ENCODE measurements around the gene ZBTB42. TPM values are rescaled to one million over a fixed set of nuclear protein-coding genes. Genes with fewer than 3 reads are reported as not detected.

The ZBTB42 gene
- total RNA-seq, 1 donor from 2014 or later, result 6.1 TPM

DNA sequence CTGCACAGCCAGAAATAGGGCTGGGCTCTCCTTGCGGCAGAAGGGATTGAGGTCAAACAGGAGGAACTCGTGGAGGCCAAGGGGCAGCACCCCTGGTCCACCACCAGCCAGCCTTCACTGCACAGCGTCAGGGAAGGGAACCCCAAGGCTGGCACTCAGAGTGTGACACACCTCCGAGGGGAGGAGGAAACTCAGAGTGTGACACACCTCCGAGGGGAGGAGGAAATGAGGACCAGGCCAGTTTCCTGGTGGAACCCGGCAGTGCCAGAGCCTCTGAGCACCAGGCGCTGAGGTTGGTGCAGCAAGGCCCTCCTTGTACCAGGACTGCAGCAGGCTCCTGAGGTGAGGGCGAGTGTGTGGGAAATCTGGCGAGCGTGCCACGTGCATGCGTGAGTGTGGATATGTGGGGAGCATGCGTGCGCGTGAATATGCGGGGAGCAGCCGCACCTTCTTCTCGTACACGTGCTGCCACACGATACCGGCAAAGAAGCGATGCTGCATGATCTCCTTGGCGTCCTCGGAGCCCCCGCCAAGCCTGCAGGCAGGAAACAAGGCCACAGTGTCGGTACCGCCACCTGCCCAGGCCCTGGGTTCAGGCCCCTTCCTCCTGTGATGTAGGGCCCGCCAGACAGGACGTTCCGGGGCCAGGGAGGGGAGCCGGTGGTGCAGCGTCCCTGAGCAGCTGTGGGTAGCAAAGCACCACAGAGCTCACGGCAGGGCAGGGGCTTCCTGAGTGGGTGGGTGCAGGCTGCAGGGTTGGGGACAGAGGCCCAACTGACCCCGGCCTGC, 28.8 kb upstream of the ZBTB42 start:
- H3K27ac Mint-ChIP-seq, result no peak overlapping the region

DNA sequence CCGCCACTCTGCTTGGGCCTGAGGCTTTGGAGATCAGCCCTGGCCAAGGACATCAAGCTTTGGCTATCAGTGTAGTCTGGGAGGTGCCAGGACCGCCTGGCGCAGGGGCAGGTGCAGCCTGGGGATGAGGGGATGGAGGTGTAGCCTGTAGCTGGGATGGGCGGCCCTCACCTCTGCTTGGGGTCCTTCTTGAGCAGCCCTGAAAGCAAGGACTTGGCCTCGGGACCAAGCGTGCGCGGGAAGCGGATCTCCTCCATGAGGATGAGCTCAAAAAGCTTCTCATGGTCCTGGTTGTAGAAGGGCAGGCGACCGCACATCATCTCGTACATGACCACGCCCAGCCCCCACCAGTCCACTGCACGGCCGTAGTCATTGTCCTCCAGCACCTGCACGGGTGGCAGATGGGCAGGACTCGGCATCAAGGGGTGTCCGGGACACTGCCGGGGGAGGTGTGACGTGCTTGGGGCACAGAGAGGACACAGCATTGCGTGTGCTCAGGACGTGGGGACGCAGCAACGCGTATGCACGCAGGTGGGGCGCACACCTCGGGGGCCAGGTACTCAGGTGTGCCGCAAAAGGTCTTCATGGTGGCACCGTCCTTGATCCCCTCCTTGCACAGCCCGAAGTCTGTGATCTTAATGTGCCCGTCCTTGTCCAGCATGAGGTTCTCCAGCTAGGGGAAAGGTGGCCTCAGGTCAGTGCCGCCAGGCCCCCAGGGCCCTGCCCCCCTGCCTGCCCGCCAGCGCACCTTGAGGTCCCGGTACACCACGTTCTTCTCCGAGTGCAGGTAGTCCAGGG, 28.0 kb upstream of the ZBTB42 start:
- H3K27me3 Mint-ChIP-seq (ENCODE audit: insufficient read depth), result no peaks in the 10 kb centered on the region
- intact Hi-C loops (cut with micrococcal nuclease), result no loop called here
- no peak overlapping the region for H3K27ac Mint-ChIP-seq
- H3K4me3 Mint-ChIP-seq, result no peak overlapping the region
- no peaks in the 10 kb centered on the region for H3K4me1 Mint-ChIP-seq (ENCODE audit: low read depth)
- no peak for DNase-seq (ENCODE audit: low spot score)
- H3K9me3 Mint-ChIP-seq, result peaks cover 5% of the 10 kb centered on the region
- H3K36me3 Mint-ChIP-seq (ENCODE audit: low read depth), result peaks cover 14% of the 10 kb centered on the region

More for the DNA sequence above, 28.8 kb upstream of the ZBTB42 start:
- intact Hi-C loops (cut with micrococcal nuclease), result no loop called here
- no peak overlapping the region for H3K4me3 Mint-ChIP-seq
- H3K27me3 Mint-ChIP-seq (ENCODE audit: insufficient read depth), result no peaks in the 10 kb centered on the region
- no peak for DNase-seq (ENCODE audit: low spot score)
- peaks cover 5% of the 10 kb centered on the region for H3K9me3 Mint-ChIP-seq
- no peaks in the 10 kb centered on the region for H3K4me1 Mint-ChIP-seq (ENCODE audit: low read depth)
- peaks cover 14% of the 10 kb centered on the region for H3K36me3 Mint-ChIP-seq (ENCODE audit: low read depth)

DNA sequence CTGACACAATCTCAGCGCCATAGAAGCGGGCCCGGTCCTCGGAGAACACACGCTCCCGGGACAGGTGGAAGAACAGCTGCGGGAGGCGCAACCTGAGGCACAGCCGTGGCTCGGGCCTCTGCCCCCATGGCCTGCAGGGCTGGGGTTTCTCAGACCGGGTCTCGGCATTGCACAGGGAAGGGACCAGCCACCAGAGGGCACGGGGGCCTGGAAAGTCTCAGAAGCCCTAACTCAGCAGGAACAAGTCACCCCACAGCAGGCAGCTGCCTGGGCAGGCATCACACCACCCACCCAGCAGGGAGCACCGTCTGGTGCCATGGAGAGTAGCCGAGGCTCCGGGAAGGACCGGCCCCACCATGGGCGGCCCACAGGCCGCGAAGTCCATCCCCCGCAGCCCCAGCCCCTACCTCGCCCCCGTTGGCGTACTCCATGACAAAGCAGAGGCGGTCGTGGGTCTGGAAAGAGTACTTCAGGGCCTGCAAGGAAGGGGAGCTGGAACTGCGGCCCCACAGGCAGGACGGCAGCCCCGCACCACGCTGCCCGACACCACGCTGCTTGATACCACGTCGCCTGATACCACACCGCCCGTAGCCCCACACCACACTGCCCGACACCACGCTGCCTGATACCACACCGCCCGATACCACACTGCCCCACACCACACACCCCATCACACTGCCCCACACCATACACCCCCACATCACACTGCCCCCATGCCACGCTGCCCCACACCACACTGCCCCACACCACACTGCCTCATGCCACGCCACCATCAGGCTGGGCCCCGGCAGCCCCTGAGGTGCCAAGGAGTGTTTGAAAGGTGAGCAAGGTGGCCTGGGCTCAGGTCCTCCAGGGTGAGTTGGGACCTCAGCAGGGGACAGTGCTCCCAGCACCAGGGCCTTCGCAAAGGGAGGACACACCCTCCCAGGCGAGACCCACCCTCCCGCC, 27.1 kb upstream of the ZBTB42 start:
- no peak overlapping the region for H3K27ac Mint-ChIP-seq

DNA sequence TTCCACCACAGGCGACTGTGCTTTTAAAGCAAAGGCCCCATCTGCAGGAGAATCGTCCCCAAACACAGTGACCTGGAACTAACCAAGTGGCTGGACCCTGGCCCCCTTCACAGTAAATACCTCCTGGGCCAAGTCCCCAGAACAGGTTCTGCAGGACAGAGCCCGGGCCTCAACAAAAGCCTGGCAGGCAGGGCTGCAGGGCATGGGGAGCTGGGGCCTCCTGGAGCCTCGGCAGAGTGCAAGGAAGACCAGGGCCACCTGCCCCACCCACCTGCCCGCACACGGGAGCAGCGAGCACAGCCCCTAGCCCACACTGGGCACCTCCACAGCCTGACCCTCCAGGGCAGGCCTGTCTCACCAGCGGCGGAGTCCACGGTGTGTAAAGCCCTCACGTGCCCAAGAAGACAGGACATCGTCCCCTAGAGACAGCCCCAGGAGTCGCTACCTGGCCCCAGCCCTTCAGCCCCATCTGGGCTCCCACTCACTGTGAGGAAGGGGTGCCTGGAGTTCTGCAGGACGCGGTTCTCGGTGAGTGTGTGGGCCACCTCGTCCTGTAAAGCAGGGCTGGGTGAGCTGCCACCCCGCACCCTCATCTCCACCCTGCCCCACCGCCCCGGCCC, 26.3 kb upstream of the ZBTB42 start:
- intact Hi-C loops (cut with micrococcal nuclease), result no loop called here
- DNase-seq (ENCODE audit: low spot score), result no peak
- no peak overlapping the region for H3K27ac Mint-ChIP-seq
- H3K9me3 Mint-ChIP-seq, result peaks cover 5% of the 10 kb centered on the region
- H3K27me3 Mint-ChIP-seq (ENCODE audit: insufficient read depth), result no peaks in the 10 kb centered on the region
- peaks cover 14% of the 10 kb centered on the region for H3K36me3 Mint-ChIP-seq (ENCODE audit: low read depth)
- H3K4me1 Mint-ChIP-seq (ENCODE audit: low read depth), result no peaks in the 10 kb centered on the region
- no peak overlapping the region for H3K4me3 Mint-ChIP-seq

More for the DNA sequence above, 27.1 kb upstream of the ZBTB42 start:
- intact Hi-C loops (cut with micrococcal nuclease), result no loop called here
- DNase-seq (ENCODE audit: low spot score), result no peak
- Mint-ChIP-seq H3K27me3 (ENCODE audit: insufficient read depth) (no peaks in the 10 kb centered on the region), H3K9me3 (peaks cover 5% of the 10 kb centered on the region), H3K4me1 (ENCODE audit: low read depth) (no peaks in the 10 kb centered on the region), H3K36me3 (ENCODE audit: low read depth) (peaks cover 14% of the 10 kb centered on the region), H3K4me3 (no peak overlapping the region)

DNA sequence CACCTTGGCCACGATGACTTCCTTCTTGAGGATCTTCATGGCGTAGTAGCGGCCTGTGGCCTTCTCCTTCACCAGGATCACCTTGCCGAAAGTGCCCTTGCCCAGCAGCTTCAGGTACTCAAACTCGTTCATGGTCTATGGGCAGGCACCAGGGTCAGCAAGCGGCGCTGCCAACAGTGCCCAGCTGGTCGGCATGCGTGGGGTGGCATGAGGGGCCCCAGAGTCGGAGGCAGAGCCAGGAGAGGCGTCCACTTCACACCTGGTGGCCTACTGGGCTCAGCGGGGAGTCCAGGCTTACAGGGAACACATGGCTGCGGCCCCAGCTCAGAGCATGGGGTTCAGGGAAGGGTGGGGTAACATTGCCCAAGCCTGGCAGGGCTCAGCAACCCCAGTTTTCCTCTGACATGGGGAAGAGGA, 25.8 kb upstream of the ZBTB42 start:
- H3K27me3 Mint-ChIP-seq (ENCODE audit: insufficient read depth), result no peaks in the 10 kb centered on the region
- DNase-seq (ENCODE audit: low spot score), result no peak
- no peak overlapping the region for H3K27ac Mint-ChIP-seq
- H3K9me3 Mint-ChIP-seq, result peaks cover 5% of the 10 kb centered on the region
- H3K4me1 Mint-ChIP-seq (ENCODE audit: low read depth), result no peaks in the 10 kb centered on the region
- peaks cover 14% of the 10 kb centered on the region for H3K36me3 Mint-ChIP-seq (ENCODE audit: low read depth)
- intact Hi-C loops (cut with micrococcal nuclease), result no loop called here
- no peak overlapping the region for H3K4me3 Mint-ChIP-seq

DNA sequence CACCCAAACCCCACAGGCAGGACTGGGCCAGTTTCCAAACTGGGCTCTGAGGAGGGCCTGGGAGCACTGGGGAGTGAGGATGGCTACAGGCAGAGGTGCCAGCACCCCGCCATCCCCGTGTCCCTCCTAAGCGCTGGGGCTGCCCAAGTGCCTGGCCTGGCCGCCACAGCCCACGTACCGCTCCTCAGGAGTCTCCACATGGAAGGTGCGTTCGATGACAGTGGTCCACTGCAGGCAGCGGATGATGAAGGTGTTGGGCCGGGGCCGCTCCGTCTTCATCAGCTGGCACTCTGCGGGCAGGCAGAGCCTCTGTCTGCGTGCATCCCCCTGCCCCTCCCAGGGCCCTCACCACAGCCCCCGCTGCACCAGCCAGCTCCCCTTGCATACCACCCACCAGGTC, 24.4 kb upstream of the ZBTB42 start:
- no peak overlapping the region for H3K27ac Mint-ChIP-seq
- no peak for DNase-seq (ENCODE audit: low spot score)
- H3K4me1 Mint-ChIP-seq (ENCODE audit: low read depth), result no peaks in the 10 kb centered on the region
- H3K9me3 Mint-ChIP-seq, result no peaks in the 10 kb centered on the region
- H3K27me3 Mint-ChIP-seq (ENCODE audit: insufficient read depth), result no peaks in the 10 kb centered on the region
- no peak overlapping the region for H3K4me3 Mint-ChIP-seq
- peaks cover 6% of the 10 kb centered on the region for H3K36me3 Mint-ChIP-seq (ENCODE audit: low read depth)
- intact Hi-C loops (cut with micrococcal nuclease), result no loop called here

DNA sequence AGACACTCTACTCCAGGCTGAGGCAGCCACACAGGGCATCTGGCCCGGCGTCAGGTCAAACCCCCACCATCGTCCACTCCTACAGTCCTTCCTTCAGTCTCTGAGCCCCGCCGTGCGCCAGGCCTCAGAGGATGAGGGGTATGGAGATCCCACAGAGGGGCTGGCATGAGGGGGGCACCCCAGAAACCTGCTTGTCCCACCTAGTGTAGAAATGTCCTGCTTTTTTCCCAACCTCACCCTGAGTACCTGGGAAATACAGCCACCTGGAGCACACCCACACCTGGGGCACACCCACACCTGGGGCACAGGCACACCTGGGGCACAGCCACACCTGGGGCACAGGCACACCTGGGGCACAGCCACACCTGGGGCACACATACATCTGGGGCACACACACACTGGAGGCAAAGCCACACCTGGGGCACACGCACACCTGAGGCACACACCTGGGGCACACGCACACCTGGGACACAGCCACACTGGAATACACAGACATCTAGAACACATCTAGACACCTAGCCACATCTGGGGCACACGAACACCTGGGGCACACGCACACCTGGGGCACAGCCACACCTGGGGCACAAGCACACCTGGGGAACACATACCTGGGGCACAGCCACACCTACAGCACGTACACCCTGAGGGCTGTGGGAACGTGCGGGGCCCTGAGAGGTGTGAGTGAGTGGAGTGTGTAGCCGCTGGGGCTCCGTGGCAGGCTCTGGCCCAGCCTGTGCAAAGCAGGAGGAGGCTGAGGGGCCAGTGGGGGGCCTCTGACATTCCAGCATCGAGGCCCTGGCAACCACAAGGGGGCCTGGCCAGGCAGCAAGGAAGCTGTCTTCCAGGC, 23.7 kb upstream of the ZBTB42 start:
- Mint-ChIP-seq H3K27ac (no peak overlapping the region), H3K9me3 (no peaks in the 10 kb centered on the region), H3K4me1 (ENCODE audit: low read depth) (no peaks in the 10 kb centered on the region), H3K4me3 (no peak overlapping the region), H3K36me3 (ENCODE audit: low read depth) (peaks cover under 1% of the 10 kb centered on the region), H3K27me3 (ENCODE audit: insufficient read depth) (no peaks in the 10 kb centered on the region)
- intact Hi-C loops (cut with micrococcal nuclease), result no loop called here
- DNase-seq (ENCODE audit: low spot score), result no peak

DNA sequence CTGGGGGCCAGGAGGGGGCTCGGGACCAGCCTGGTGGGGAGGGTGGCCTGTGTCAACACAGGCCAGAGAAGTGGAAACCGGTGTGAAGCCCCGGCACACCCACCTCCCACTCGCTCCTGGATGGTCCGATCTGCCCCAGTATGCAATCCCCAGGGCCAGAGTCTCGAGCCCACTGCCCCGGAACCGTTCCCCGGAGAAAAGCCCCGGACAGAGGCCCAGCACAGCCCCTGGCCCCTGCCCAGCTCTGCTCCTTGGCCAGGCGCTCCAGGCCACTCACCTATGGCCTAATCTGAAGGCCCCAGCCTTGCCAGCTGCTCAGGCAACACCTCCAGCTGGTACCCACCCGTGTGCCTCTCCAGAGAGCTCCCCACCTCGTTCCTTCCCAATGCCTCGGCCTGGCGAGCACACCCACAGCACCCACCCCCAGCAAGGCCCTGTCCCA, 23.1 kb upstream of the ZBTB42 start:
- intact Hi-C loops (cut with micrococcal nuclease), result no loop called here
- Mint-ChIP-seq H3K27ac (no peak overlapping the region), H3K4me1 (ENCODE audit: low read depth) (no peaks in the 10 kb centered on the region), H3K4me3 (no peak overlapping the region), H3K27me3 (ENCODE audit: insufficient read depth) (no peaks in the 10 kb centered on the region), H3K36me3 (ENCODE audit: low read depth) (no peaks in the 10 kb centered on the region), H3K9me3 (no peaks in the 10 kb centered on the region)
- no peak for DNase-seq (ENCODE audit: low spot score)

DNA sequence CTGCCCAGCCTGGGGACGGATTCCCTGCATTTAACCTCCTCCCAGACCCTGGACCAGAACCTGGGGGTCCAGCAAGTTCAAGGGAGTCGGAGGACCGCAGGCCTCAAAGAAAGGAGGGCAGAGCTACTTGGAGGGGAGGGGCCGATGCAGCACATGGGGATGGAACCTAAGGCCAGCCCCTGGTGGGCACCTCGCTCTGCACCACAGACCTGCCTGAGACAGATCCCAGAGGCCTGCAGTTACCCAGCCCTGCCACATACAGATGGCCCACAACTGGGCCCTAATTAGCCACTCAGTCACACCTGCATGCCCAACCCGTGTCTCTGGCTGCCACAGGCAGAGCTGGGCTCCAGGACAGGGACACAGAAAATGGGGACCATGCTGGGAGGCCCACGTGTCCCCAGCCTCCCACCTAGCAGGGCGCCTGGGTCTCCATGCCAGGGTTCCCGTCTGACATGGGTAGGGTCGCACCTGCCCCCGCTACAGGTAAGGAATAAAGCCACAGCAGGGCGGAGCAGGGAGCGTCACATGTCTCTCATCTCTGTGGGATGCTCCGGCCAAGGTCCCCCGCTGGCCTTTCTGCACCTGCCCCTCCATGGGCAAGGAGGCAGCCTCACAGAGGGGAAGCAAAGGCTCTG, 22.1 kb upstream of the ZBTB42 start:
- no peak for DNase-seq (ENCODE audit: low spot score)
- no peaks in the 10 kb centered on the region for H3K27me3 Mint-ChIP-seq (ENCODE audit: insufficient read depth)

DNA sequence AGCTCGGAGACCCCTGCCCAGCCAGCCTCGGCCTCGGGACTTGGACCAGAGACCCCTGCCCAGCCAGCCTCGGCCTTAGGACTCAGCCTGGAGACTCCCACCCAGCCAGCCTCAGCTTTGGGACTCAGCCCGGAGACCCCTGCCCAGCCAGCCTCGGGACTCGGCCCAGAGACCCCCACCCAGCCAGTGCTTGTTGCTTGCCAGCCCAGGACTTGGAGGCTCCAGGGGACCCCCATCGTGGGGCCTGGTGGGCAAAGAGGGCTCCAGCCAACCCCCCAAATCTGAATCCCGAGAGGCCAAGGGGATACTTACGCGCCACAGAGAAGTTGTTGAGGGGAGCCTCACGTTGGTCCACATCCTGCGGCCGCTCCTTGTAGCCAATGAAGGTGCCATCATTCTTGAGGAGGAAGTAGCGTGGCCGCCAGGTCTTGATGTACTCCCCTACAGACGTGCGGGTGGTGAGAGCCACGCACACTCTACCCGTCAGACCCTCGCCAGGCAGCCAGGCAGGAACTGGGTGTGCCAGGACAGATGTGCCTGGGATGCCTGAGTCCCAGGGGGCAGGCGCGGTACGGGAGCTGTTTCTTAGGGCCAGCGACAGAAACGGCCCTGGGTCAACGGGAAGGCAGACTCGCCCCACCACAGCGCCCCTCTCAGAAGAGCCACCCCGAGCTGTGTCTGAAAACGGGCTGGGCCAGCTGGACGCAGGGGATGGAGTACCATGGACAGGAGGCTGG, 21.0 kb upstream of the ZBTB42 start:
- Mint-ChIP-seq H3K27ac (no peak overlapping the region), H3K36me3 (ENCODE audit: low read depth) (no peaks in the 10 kb centered on the region), H3K4me3 (no peak overlapping the region), H3K27me3 (ENCODE audit: insufficient read depth) (no peaks in the 10 kb centered on the region), H3K9me3 (no peaks in the 10 kb centered on the region), H3K4me1 (ENCODE audit: low read depth) (no peaks in the 10 kb centered on the region)
- DNase-seq (ENCODE audit: low spot score), result no peak
- intact Hi-C loops (cut with micrococcal nuclease), result no loop called here

More for the DNA sequence above, 22.1 kb upstream of the ZBTB42 start:
- Mint-ChIP-seq H3K4me3 (no peak overlapping the region), H3K4me1 (ENCODE audit: low read depth) (no peaks in the 10 kb centered on the region), H3K36me3 (ENCODE audit: low read depth) (no peaks in the 10 kb centered on the region), H3K27ac (no peak overlapping the region), H3K9me3 (no peaks in the 10 kb centered on the region)
- intact Hi-C loops (cut with micrococcal nuclease), result no loop called here

DNA sequence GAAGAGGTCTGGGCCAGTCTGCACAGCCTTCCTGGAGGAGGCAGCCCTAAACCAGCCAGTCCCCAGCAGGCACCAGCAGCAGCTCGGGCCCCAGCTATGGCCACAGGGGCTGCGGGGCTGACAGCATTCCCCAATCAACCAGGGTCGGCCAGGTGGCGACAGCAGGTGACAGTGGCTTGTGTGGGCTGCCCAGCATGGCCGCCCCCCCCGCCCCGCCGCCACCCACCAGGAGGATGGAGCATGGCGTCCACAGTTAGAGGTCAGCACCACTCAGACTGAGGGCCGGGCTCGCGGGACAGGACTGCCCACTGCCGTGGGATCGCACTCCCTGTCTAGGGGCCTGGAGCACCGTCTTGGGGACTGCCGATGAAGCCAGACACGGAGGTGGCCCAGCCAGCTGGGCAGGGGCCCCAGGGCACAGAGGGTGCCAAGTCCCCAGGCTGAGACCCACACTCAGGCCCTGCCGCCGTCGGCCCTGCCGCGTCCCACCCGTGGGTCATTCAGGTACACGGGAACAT, 20.3 kb upstream of the ZBTB42 start:
- no peaks in the 10 kb centered on the region for H3K4me1 Mint-ChIP-seq (ENCODE audit: low read depth)
- intact Hi-C loops (cut with micrococcal nuclease), result no loop called here
- no peak overlapping the region for H3K4me3 Mint-ChIP-seq
- H3K27ac Mint-ChIP-seq, result no peak overlapping the region
- no peak for DNase-seq (ENCODE audit: low spot score)
- H3K27me3 Mint-ChIP-seq (ENCODE audit: insufficient read depth), result no peaks in the 10 kb centered on the region
- no peaks in the 10 kb centered on the region for H3K9me3 Mint-ChIP-seq
- no peaks in the 10 kb centered on the region for H3K36me3 Mint-ChIP-seq (ENCODE audit: low read depth)
